DMS114 treated with DMSO at 0.1 percent for 48 hours (cell line): Measurements from ENCODE around the gene PHACTR1.

Source experiments
- DNase-seq: peaks from one replicate; lab custom pipeline; 2025; ENCODE audit not compliant: unreplicated experiment; lab: John Stamatoyannopoulos, UW

The PHACTR1 gene

GRCh38 chr6:13063300-13063918, 346.8 kb downstream of the PHACTR1 start:
- DNase-seq: no peak

GRCh38 chr6:13065581-13065980, 349.0 kb downstream of the PHACTR1 start:
- DNase-seq: no peak

DNA sequence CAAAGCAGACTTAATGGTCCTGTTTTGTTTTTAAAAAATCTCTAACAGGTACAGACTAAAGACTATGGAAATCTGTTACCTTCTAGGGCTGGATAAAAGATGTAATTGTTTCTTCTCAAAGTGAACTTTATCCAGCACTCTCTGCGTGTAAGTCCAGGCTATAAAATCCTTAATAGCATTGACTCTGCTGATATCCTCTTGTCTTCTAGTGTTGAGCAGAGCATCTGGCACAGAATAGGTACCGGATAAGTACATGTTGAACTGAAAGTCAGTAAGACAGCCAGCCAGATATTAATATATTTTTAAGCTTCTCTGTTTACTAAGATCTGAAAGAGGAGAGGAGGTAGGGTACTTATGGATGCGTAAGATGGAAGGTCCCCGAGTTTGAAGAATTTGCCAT, 349.5 kb downstream of the PHACTR1 start:
- DNase-seq: no peak

DNA sequence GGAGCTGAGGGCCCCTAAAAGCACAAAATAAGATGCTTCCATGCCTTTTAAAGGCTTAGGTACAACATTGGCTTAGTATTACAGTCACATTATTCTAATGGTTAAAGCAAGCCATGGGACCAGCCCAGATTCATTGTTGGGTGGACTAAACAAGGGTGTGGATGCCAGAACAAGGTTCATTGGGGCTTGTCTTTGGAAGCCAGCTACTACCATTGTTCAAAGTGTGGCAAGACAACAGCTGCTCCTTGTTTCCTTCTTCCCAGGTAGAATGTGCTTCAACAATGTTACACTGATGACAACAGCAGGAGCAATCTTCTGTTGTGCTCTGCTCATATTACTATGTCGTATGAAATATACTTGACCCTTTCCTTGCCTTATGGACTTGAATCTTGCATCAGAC, 350.3 kb downstream of the PHACTR1 start:
- DNase-seq: no peak

DNA sequence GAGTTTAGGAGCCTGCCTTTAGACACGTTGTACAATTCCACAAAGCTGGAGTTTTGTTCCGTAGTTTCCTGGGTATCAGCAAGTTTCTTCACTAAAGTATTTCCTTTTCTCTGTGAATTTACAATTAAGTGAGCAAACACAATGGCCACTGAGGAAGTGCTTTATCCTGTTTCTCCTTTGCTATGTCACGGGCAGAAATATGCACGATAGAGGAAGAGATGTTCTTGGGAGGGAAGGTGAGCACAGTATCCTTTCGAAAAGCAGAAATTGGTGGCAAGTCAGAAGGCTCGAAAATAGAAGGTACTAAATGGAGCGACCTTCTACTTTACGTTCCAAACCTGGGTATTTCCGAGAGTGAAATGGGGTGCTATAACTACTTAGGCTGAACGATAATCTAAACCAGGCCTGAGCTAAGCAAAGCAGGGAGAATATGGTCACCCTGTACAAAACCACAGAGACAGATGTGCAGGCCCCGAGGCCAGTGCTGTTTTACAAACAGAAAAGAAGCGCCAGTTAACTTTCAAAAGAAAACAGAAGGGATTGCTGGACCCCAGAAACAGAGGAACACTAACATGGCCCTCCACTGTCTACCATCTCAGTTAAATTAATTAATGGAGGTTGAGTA, 352.1 kb downstream of the PHACTR1 start:
- no peak for DNase-seq

DNA sequence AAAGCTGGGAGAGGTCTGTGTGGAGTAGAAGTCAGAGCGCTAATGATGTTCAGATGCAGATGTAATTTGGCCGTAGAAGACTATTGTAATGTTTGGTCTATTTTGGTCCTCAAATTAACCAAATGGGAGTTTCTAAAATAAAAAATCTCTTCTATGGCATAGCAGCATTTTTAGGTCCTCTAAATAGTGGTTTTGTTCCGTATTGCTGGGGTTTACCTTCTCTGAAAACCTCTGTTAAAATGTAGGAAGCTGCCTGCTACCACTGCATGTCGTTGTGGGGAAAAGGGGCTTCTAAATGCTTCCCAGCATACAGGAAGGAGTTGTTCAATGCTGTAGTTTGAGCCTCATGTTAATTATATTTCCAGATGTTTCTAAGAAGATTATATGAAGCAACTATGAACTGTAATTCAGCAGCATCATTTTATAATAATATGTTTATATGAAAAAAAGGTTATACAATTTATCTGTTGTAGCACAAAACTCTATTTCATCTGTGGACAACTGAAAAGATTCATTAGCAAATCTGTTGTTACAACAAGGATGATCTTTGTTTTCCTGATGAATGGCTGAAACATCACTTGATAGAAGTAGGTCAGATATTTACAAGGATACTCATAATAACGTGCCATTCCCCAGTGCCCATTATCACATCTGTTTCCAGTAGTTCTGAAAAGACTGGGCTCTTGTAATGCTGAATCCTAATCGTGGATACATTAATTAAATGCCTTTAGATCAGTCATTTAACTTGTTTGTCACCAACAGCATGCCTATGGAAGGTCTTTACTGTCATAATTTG, 355.2 kb downstream of the PHACTR1 start:
- DNase-seq: no peak

- DNase-seq: no peak
Observed at GRCh38 chr6:13072686-13073347, 356.2 kb downstream of the PHACTR1 start.

GRCh38 chr6:13074415-13075140, 358.0 kb downstream of the PHACTR1 start:
- DNase-seq: no peak

GRCh38 chr6:13075141-13075845, 358.7 kb downstream of the PHACTR1 start:
- no peak for DNase-seq

GRCh38 chr6:13076575-13076974, 360.0 kb downstream of the PHACTR1 start:
- no peak for DNase-seq

- no peak for DNase-seq
Observed at GRCh38 chr6:13077117-13077516, 360.6 kb downstream of the PHACTR1 start.

DNA sequence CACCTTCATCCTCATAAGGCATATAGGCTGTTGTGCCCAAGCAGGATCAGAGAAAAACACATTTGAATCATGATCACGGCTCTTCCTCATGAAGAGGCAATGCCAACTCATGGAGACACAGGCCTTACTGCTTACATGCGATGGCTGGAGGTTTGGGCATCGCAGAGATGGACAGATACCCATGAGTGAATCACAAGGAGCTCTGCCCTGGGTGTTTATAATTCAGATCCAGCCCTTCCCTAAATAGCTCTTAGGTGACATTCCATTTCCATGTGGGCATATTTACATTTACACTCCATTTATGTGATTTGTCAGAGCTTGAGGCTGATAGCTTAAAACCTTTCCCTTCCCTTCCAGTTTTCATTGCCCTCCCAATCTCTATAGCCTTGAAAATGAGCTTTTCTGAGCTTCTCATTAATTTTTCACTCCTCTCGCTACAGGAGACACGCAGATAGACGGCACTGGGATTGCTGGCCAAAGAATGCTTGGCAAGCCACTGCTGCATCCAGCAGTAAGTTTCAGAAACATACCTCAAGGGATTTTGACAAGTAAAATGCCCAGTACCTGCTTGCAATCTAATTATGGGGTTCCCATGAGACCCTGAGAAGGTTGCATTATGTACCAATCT, 362.6 kb downstream of the PHACTR1 start:
- no peak for DNase-seq

- DNase-seq: no peak
Observed at GRCh38 chr6:13080462-13081188, 364.1 kb downstream of the PHACTR1 start.

DNA sequence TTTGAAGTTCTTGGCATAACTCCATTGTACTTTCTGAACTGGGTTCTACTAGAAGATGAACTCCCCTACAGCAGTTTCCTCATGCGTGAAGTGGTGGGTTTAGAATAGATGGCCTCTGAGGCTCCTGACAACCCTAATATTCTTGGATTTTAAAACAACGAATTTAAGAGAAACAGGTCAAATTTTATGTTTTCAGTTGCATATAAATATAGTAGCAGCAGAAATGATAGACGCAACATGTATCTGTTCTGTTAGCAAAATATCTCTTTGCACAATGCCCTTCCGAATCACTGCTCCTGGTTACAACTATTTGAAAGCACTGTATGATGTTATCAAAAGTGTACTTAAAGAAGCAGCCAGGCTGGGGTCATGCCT, 364.6 kb downstream of the PHACTR1 start:
- no peak for DNase-seq

DNA sequence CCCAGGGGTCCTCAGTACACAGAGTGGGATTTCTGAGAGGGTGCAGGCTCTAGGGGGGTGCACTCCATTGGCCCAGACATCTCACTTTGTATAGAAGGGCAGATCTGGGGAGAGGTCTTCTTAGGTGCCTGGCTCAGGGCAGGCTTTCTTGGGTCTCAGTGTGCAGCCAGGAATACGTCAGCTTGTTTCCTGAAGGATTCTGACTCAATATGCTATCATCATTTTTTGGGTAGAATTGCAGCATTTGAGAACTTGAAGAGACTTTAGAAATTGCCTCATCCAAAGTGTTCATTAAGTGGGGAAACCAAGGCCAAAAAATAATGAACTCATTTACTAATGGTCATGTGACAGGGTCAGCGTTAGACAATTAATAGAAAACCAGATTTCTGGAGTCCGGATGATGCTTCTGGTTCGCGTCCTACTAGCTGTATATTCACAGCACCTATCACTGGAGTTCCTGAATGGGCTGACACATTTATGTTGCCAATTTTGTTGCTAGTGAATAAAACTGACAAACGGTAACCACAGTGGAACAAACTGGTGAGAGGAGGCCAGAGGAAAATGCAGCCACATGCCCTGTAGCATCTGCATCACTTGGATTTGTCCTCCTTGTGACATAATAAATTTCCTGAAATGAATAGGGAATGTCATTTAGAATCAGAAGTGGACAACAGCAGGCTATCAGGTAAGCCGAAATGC, 372.9 kb downstream of the PHACTR1 start:
- no peak for DNase-seq

DNA sequence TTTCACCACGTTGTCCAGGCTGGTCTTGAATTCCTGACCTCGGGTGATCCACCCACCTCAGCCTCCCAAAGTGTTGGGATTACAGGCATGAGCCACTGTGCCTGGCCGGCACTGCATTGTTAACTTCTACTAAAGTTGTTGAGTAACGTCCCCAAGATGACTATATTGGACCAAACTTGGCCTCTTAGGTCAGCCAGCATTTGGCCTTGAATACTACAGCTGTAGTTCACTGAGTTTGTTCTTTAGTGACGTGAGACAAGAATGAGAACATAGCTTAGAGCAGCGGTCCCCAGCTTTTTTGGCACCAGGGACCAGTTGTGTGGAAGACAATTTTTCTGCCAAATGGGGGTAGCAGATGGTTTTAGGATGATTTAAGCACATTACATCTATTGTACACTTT, 374.6 kb downstream of the PHACTR1 start:
- no peak for DNase-seq

DNA sequence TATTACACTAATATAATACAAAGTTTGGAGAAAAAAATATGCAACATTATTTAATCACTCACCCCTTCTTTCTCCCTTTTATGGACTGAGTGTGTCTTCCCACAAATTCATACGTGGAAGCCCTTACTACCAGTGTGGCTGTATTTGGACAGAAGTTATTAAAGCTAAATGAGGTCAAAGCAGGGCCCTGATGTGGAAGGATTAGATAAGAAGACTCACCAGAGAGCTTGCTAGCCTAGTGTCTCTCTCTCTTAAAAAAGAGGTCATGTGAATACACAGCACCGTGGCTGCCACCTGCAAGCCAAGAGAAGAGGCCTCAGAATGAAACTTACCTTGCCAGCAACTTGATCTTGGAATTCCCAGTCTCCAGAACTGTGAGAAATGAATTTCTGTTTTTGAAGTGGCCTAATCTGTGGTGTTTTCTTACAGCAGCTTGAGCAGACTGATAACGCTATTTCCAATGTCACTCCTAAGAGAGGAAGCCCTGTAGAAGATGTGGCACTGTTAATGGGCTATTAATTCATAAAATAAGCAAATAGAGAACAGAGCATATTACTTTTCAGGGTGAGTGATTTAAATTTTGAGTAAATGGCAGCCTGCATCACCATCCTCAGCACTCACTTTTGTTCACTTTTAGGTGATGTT, 378.3 kb downstream of the PHACTR1 start:
- no peak for DNase-seq

GRCh38 chr6:13096084-13096483, 379.5 kb downstream of the PHACTR1 start:
- DNase-seq: no peak
